ENCODE results near the gene RGS9BP. TPM values are rescaled to one million over a fixed set of nuclear protein-coding genes. Genes with fewer than 3 reads are reported as not detected.

RGS9BP gene
- total RNA-seq, 1 experiment from 2014 or later: 0.13 TPM

- Histone ChIP-seq H2BK20ac (ENCODE audit: low read depth, low read length, poor library complexity, severe bottlenecking) (no peak overlapping the region), H3K9me3 (ENCODE audit: control insufficient read depth, low read depth, low read length) (no peaks in the 10 kb centered on the region), H3K56ac (ENCODE audit: insufficient read length, low read depth, low read length) (no peak overlapping the region), H3T11ph (ENCODE audit: low read length) (no peak overlapping the region), H3K4me1 (ENCODE audit: insufficient read depth, low read length) (no peaks in the 10 kb centered on the region), H2BK15ac (ENCODE audit: low read depth, low read length) (no peak overlapping the region), H3K79me2 (ENCODE audit: insufficient read depth, low read length) (no peaks in the 10 kb centered on the region), H4K91ac (ENCODE audit: insufficient read length, low read depth, low read length) (no peak overlapping the region), H3K9ac (ENCODE audit: extremely low read depth, insufficient read length, low read length) (no peak overlapping the region), H3K4me2 (ENCODE audit: insufficient read depth, insufficient read length, low read length) (no peak overlapping the region), H2AFZ (ENCODE audit: low read length) (no peak overlapping the region), H4K8ac (replicated peaks; ENCODE audit: insufficient read length, low read depth, low read length) (no peak overlapping the region), H3K23me2 (ENCODE audit: insufficient read length, low read depth, low read length, poor library complexity, severe bottlenecking) (no peaks in the 10 kb centered on the region), H4K5ac (ENCODE audit: insufficient read length, low read depth, low read length) (no peak overlapping the region), H2BK120ac (ENCODE audit: low read depth, low read length, poor library complexity, severe bottlenecking) (no peak overlapping the region), H3K79me1 (ENCODE audit: insufficient read depth, low read depth, low read length, poor library complexity, severe bottlenecking) (no peaks in the 10 kb centered on the region), H2BK5ac (ENCODE audit: insufficient read length, low read length) (no peak overlapping the region), H2AK5ac (ENCODE audit: insufficient read length, low read length) (no peak overlapping the region), H3K23ac (ENCODE audit: insufficient read length, low read depth, low read length) (no peak overlapping the region), H3K18ac (ENCODE audit: insufficient read length, low read depth, low read length) (no peak overlapping the region), H2BK12ac (ENCODE audit: insufficient read length, low read depth, low read length) (no peak overlapping the region), H4K20me1 (ENCODE audit: control insufficient read depth, insufficient read depth, insufficient read length) (no peaks in the 10 kb centered on the region), H3K4ac (ENCODE audit: low read depth, low read length) (no peak overlapping the region), H3K27ac (ENCODE audit: insufficient read length, low read depth, low read length) (no peak overlapping the region), H3K27me3 (ENCODE audit: insufficient read depth, low read length) (no peaks in the 10 kb centered on the region), H3K14ac (ENCODE audit: insufficient read depth, low read length) (no peak overlapping the region)
- no peak for DNase-seq
- Mint-ChIP-seq H3K27me3 (ENCODE audit: low read depth) (no peaks in the 10 kb centered on the region), H3K4me1 (peaks cover 5 to 13% of the 10 kb centered on the region in 2 experiments), H3K4me3 (no peak overlapping the region), H3K9me3 (peaks cover 0 to 5% of the 10 kb centered on the region in 2 experiments; a peak in 1 of 5 replicates), H3K27ac (peak overlapping the region in 1 of 3 experiments; percentile 74; a peak in 2 of 7 replicates), H3K36me3 (ENCODE audit: insufficient read depth in 1 of 3, low read depth in 3 of 3) (peaks cover 0 to 3% (median 3%) of the 10 kb centered on the region in 3 experiments; a peak in 3 of 7 replicates)
- WGBS (ENCODE audit: extremely low coverage, insufficient read length, low lambda C conversion rate): no CpG with 5 or more reads among the region's 5 CpGs
- no peak for TF ChIP-seq CTCF (conservative IDR thresholded peaks at IDR 0.05)
Measured at GRCh38 chr19:32717496-32717895, 41.8 kb downstream of the RGS9BP start.

All from H9 (cell line).